GM10266 (cell line): ENCODE results near the gene KCNAB2.

ENCODE experiments used
- DNase-seq: peaks from one replicate; pipeline ENCODE4 v3.0.0; 2012; ENCODE audit errors: extremely low spot score
- TF ChIP-seq, protein P1 (sequence below): IDR thresholded peaks from 2 replicates; pipeline ENCODE4 v1.5.1; 2012; ENCODE audit warnings: mild to moderate bottlenecking, low read depth; ENCODE audit not compliant: control insufficient read depth, insufficient read depth; ENCODE audit errors: missing control alignments

The KCNAB2 gene

DNA sequence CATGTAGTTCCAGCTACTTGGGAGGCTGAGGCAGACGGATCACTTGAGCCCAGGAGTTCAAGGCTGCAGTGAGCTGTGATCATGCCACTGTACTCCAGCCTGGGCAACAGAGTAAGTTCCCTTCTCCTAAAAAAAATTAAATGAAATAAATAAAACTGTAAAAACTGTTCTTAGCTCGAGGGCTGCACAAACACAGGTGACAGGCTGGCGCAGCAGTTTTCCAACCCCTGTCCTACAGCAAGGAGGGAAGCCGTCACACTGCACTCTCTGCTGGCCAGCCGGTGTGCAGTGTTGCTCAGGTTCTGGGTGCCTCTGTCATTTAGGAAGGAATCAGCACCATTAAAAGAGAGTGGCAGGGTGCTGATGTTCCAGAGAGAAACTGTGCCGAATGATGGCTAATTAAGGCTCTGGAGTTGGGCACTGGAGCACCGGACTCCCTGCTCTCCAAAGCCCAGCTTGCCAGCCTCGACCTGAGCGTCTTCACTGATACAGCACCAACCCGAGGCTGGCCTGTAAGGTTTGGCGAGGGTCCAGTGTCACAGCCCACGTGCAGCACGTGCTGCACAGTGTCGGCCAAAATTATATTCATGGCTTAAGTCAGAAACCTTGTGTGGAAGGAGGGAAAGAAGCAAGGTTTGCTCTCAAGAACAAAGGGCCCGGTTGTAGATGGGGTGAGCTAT, 26.4 kb upstream of the KCNAB2 start:
- DNase-seq, result no peak
- TF ChIP-seq, protein P1, sequence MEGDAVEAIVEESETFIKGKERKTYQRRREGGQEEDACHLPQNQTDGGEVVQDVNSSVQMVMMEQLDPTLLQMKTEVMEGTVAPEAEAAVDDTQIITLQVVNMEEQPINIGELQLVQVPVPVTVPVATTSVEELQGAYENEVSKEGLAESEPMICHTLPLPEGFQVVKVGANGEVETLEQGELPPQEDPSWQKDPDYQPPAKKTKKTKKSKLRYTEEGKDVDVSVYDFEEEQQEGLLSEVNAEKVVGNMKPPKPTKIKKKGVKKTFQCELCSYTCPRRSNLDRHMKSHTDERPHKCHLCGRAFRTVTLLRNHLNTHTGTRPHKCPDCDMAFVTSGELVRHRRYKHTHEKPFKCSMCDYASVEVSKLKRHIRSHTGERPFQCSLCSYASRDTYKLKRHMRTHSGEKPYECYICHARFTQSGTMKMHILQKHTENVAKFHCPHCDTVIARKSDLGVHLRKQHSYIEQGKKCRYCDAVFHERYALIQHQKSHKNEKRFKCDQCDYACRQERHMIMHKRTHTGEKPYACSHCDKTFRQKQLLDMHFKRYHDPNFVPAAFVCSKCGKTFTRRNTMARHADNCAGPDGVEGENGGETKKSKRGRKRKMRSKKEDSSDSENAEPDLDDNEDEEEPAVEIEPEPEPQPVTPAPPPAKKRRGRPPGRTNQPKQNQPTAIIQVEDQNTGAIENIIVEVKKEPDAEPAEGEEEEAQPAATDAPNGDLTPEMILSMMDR, result no peak

DNA sequence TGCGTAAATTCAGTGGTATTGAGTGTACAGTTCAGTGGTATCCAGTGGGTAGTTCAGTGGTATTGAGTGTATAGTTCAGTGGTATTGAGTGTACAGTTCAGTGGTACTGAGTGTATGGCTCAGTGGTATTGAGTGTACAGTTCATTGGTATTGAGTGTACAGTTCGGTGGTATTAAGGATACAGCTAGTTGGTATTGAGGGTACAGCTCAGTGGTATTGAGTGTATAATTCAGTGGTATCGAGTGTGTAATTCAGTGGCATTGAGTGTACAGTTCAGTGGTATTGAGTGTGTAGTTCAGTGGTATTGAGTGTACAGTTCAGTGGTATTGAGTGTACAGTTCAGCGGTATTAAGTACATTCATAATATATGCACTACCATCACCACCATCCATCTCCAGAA, 23.5 kb upstream of the KCNAB2 start:
- no peak for DNase-seq
- TF ChIP-seq, protein P1, result no peak

DNA sequence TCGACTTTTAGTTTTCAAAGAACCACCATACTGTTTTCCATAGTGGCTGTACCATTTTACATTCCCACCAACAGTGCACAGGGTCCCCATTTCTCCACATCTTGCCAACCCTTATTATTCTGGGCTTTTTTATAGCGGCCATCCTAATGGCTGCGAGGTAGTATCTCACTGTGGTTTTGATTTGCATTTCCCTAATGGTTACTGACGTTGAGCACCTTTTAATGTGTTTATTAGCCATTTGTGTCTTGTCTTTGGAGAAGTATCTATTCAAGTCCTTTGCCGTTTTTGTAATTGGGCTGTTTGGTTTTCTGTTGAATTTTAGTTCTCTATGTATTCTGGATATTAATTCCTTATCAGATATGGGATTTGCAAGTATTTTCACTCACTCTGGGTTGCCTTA, 22.3 kb upstream of the KCNAB2 start:
- TF ChIP-seq, protein P1, result no peak
- no peak for DNase-seq

DNA sequence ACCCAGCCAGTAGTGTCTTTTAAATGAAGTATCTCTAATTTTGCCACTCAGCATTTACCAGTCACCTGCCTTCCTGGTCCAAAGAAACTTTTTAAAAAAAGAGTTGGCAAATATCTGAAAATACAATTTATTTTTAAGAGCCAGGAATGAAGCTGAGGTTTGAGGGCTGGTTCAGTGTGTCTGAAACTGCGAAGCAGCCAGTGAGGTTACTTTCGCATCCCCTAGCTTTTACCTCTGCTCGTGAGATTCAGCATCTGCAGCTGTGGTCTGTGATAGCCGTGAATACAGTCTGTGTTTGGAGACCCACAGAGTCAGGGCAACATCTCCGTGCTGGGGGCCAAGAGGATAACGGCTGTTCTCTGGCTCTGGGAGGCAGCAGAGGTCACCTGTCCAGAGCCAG, 21.3 kb upstream of the KCNAB2 start:
- no peak for DNase-seq
- TF ChIP-seq, protein P1, result no peak

DNA sequence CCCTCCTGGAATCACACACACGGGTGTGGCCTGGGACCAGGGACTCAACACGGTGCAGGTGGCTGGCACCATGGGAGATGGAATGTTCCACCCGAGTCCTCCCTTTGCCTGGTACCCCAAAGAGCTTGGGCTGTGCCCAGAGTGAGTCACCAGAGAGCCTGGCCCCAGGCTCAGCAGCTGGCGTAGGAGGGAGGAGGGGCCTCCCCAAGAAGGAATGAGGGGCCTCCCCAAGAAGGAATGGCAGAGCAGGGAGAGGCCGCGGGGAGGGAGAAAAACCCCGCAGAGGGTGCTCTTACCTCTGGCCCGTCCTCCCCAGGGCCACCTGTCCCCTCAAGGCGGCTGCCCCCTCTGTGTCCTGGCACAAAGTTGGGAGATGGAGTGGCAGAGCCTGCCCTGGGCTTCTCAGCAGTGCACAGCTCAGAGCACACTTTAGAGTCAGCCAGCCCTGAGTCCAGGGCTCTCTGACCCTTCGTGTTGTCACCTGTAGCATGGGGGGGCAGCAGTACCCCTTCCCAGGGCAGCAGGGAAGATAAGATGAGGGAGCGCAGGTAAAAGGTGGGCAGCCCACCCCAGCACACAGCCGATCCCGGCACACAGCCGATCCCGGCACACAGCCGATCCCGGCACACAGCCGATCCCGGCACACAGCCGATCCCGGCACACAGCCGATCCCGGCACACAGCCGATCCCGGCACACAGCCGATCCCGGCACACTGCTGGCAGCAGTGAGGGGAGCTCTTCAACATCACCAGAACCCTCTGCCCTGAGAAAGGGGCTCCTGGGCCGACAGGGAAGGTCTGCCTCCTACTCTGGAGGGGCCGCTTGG, 20.2 kb upstream of the KCNAB2 start:
- no peak for DNase-seq
- TF ChIP-seq, protein P1, result peak; percentile 0

DNA sequence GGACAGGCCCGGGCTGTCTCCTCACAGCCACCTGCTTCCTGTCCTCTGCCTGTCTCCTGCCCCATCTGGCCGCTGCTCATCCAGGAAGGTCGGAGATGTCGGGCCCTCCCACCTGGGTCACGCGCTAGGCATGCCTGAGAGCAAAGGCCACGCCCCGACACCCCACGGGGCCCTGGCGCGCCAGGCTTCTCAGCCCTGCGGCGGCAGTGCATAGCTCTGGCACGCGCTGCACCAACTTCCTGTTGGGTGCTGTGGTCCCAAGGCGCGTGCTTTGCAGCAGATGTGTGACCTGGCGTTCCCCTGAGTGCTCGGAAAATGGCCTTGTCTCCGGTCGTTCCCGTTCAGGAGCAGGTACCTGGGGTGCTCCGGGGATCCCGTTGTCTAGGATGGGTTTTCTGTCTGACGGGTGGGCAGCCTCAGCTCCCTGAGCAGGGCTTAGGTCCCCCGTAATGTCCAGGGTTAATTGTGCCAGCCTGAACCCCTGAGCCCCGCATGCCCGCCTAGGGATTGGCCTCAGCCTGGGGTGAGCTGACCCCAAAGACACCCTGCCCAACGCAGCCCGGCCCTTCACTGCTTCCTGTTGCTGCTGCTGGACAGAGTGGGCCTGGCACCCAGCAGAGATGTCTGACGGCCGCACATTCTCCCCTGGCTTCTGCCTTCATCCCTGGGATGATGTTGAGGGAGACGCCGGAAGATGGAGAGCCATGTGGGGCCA, 19.4 kb upstream of the KCNAB2 start:
- DNase-seq, result peak; percentile 83
- TF ChIP-seq, protein P1, result no peak

DNA sequence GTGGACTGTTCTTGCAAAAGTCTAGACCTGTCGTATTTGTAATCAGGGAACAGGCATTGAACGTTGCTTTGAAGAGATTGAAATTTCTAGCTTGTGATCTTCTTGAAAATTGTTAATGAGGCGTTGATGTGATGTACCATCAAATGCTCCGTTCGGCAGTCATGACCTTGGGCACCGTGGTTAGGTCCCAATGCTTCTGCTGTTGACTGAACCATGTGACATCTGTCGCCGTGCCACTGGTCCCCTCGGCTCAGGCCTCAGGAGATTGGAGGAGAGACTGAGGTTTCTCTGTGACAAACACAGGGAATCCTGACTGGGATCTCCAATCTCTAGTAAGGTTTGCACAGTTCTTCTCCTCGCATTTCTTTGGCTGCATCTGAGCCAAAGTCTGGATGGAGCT, 18.1 kb upstream of the KCNAB2 start:
- DNase-seq, result no peak
- TF ChIP-seq, protein P1, result no peak
